Measurements from ENCODE around the gene PLXDC2.

Gene PLXDC2

GRCh38 chr10:19889256-19889655, 73.0 kb downstream of the PLXDC2 start:
- Histone ChIP-seq H3K4me1 (ENCODE audit: insufficient read depth, low read length, severe bottlenecking) (no peaks in the 10 kb centered on the region), H3K79me2 (ENCODE audit: insufficient read depth, low read length) (no peaks in the 10 kb centered on the region), H2AFZ (ENCODE audit: low read length) (no peak overlapping the region), H3K9me2 (ENCODE audit: low read depth, low read length) (no peaks in the 10 kb centered on the region), H3K4me2 (ENCODE audit: low read length) (no peak overlapping the region), H3K27ac (ENCODE audit: low read depth, low read length, poor library complexity, severe bottlenecking) (no peak overlapping the region), H3K9me3 (ENCODE audit: low read length) (no peaks in the 10 kb centered on the region), H3K36me3 (ENCODE audit: insufficient read depth, low read length) (no peaks in the 10 kb centered on the region), H3K4me3 (ENCODE audit: low read depth, low read length, poor library complexity, severe bottlenecking) (no peak overlapping the region), H4K20me1 (ENCODE audit: insufficient read depth, low read length) (no peaks in the 10 kb centered on the region), H3F3A (ENCODE audit: insufficient read depth, low read length) (no peaks in the 10 kb centered on the region), H3K9ac (ENCODE audit: low read length) (no peak overlapping the region), H3K27me3 (ENCODE audit: insufficient read depth, low read length) (no peaks in the 10 kb centered on the region)
- TF ChIP-seq EZH2 (IDR thresholded peaks at IDR 0.05; ENCODE audit: borderline replicate concordance, low read length), result no peak
- TF ChIP-seq, protein P1, sequence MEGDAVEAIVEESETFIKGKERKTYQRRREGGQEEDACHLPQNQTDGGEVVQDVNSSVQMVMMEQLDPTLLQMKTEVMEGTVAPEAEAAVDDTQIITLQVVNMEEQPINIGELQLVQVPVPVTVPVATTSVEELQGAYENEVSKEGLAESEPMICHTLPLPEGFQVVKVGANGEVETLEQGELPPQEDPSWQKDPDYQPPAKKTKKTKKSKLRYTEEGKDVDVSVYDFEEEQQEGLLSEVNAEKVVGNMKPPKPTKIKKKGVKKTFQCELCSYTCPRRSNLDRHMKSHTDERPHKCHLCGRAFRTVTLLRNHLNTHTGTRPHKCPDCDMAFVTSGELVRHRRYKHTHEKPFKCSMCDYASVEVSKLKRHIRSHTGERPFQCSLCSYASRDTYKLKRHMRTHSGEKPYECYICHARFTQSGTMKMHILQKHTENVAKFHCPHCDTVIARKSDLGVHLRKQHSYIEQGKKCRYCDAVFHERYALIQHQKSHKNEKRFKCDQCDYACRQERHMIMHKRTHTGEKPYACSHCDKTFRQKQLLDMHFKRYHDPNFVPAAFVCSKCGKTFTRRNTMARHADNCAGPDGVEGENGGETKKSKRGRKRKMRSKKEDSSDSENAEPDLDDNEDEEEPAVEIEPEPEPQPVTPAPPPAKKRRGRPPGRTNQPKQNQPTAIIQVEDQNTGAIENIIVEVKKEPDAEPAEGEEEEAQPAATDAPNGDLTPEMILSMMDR (IDR thresholded peaks at IDR 0.05; ENCODE audit: low read length), result no peak

DNA sequence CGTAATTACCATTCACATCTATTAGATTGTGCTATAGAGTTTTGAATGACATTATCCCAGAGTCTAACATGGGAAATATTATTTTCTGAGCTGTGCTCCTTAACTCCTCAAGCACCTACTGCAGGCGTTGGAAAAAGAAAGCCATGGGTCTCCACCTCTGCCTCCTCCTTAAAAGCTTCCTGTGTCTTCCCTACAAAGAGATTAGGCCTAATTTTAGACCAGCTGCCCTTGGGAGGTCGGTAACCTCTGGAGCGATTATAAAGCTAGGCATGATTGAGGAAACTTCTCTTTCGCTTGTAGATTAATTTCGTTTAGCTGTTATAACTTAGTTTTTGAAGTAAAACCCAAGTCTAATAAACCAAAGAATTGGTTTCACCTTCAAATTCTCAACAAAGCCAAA, 75.2 kb downstream of the PLXDC2 start:
- Histone ChIP-seq H3K79me2 (ENCODE audit: insufficient read depth, low read length) (no peaks in the 10 kb centered on the region), H3K27me3 (ENCODE audit: insufficient read depth, low read length) (no peaks in the 10 kb centered on the region), H3K4me1 (ENCODE audit: insufficient read depth, low read length, severe bottlenecking) (no peaks in the 10 kb centered on the region), H3K9me2 (ENCODE audit: low read depth, low read length) (no peaks in the 10 kb centered on the region), H3K27ac (ENCODE audit: low read depth, low read length, poor library complexity, severe bottlenecking) (no peak overlapping the region), H3K9ac (ENCODE audit: low read length) (no peak overlapping the region), H2AFZ (ENCODE audit: low read length) (no peak overlapping the region), H3K4me2 (ENCODE audit: low read length) (no peak overlapping the region), H3K9me3 (ENCODE audit: low read length) (no peaks in the 10 kb centered on the region), H4K20me1 (ENCODE audit: insufficient read depth, low read length) (no peaks in the 10 kb centered on the region), H3K36me3 (ENCODE audit: insufficient read depth, low read length) (no peaks in the 10 kb centered on the region), H3K4me3 (ENCODE audit: low read depth, low read length, poor library complexity, severe bottlenecking) (no peak overlapping the region), H3F3A (ENCODE audit: insufficient read depth, low read length) (no peaks in the 10 kb centered on the region)
- TF ChIP-seq, protein P1 (IDR thresholded peaks at IDR 0.05; ENCODE audit: low read length), result no peak
- no peak for TF ChIP-seq EZH2 (IDR thresholded peaks at IDR 0.05; ENCODE audit: borderline replicate concordance, low read length)

- Histone ChIP-seq H3K27ac (ENCODE audit: low read depth, low read length, poor library complexity, severe bottlenecking) (no peak overlapping the region), H3F3A (ENCODE audit: insufficient read depth, low read length) (no peaks in the 10 kb centered on the region), H4K20me1 (ENCODE audit: insufficient read depth, low read length) (no peaks in the 10 kb centered on the region), H3K27me3 (ENCODE audit: insufficient read depth, low read length) (no peaks in the 10 kb centered on the region), H3K79me2 (ENCODE audit: insufficient read depth, low read length) (no peaks in the 10 kb centered on the region), H3K36me3 (ENCODE audit: insufficient read depth, low read length) (no peaks in the 10 kb centered on the region), H3K4me1 (ENCODE audit: insufficient read depth, low read length, severe bottlenecking) (no peaks in the 10 kb centered on the region), H2AFZ (ENCODE audit: low read length) (no peak overlapping the region), H3K4me3 (ENCODE audit: low read depth, low read length, poor library complexity, severe bottlenecking) (no peak overlapping the region), H3K9ac (ENCODE audit: low read length) (no peak overlapping the region), H3K4me2 (ENCODE audit: low read length) (no peak overlapping the region), H3K9me3 (ENCODE audit: low read length) (no peaks in the 10 kb centered on the region), H3K9me2 (ENCODE audit: low read depth, low read length) (no peaks in the 10 kb centered on the region)
- TF ChIP-seq EZH2 (IDR thresholded peaks at IDR 0.05; ENCODE audit: borderline replicate concordance, low read length), result no peak
- TF ChIP-seq, protein P1 (IDR thresholded peaks at IDR 0.05; ENCODE audit: low read length), result no peak
Measured at GRCh38 chr10:19892270-19892669, 76.0 kb downstream of the PLXDC2 start.
